HUDEP-2 (cell line): ENCODE measurements around the gene SPEM3.

Experiments used
- DNase-seq, 76 experiments: peaks; one replicate each; lab custom pipeline; 2025; ENCODE audit not compliant: unreplicated experiment in 76 of 76; lab: John Stamatoyannopoulos, UW

The SPEM3 gene

DNA sequence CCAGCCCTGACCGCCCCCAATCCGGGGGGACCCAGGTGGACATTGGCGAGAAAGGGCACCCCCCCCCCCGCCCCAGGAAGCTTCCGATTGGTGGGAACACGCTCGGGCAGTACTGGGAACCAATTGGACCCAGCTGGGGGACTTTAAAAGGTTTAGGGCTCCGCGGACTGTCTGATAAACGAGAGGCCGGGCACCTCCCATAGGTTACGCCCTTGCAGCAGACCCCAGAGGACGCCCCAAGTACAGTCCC lies 25.0 kb upstream of the SPEM3 start:
- DNase-seq = peak in 34 of 76 experiments; percentile 43 to 80 (median 65)

DNA sequence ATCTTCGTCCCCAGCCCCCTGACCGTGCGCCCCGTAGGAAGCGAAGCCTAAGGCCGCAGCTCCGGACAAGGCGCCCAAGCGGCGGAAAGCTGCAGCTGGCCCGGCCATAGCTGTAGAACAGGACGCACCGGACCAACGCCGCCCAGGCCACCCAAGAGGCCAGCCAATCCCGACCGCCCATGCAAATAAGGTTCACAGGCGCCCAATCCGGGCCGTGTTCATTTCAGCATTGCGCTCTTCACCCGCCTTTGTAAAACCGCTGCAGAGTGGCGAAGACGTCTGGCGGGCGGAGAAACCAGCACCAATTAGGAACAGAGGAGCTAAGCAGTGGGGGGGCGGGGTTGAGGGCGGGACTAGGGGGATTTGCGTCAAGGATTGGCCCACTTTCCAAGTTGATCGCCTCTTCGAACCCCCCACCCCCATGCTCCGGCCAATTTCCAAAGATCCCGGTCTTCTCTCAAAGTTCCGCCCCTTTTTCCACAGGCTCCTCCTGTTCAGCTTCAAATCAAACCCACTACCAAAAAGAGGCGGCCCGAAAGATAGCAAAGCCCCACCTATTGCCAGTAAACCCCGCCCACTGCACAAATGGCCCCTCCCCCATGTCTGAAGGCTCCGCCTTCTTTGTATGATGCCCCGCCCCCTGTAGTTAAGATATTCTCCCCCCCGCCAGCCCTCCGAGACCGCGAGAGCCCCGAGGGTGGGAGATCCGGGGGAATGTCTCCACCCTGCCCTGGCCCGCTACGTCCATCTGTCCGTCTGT lies 24.5 kb upstream of the SPEM3 start, which contains the start of gene TMEM256:
Gene TMEM256, minus strand, starts transcription at position 121 of the 760 bp plus-strand sequence. Its CDS starts 13 bp downstream, at position 108.
- peak; percentile 70 to 99 (median 95) for DNase-seq

DNA sequence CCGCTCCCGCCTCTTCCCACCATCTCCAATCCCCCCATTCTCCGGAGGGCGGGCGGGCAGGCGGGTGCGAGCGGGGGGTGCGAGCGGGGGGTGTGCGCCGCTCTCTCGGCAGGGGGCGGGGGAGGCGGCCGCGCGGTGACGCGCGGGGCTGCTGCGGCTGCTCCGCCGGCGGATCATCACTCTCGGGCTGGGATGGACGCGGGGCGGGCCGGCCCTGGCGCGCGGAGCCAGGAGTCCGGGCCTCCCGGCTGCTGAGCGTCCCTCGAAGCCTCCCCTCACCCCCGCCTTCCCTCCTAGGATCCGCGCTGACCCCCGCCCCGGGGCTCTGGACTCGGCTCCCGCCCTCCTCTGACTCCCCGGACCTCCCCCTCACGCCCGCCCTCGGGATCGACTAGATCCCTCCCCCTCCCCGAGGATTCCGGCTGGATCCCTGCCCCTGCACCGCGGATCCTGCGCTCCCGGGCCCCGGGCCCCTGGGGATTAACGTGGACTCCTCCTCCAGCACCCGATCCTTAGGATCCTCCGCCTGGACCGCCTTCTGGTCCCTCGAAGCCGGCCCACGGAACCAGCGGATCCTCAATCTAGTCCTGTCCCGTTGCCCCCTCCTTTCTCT lies 23.8 kb upstream of the SPEM3 start:
- peak in 22 of 76 experiments; percentile 20 to 74 (median 58) for DNase-seq

DNA sequence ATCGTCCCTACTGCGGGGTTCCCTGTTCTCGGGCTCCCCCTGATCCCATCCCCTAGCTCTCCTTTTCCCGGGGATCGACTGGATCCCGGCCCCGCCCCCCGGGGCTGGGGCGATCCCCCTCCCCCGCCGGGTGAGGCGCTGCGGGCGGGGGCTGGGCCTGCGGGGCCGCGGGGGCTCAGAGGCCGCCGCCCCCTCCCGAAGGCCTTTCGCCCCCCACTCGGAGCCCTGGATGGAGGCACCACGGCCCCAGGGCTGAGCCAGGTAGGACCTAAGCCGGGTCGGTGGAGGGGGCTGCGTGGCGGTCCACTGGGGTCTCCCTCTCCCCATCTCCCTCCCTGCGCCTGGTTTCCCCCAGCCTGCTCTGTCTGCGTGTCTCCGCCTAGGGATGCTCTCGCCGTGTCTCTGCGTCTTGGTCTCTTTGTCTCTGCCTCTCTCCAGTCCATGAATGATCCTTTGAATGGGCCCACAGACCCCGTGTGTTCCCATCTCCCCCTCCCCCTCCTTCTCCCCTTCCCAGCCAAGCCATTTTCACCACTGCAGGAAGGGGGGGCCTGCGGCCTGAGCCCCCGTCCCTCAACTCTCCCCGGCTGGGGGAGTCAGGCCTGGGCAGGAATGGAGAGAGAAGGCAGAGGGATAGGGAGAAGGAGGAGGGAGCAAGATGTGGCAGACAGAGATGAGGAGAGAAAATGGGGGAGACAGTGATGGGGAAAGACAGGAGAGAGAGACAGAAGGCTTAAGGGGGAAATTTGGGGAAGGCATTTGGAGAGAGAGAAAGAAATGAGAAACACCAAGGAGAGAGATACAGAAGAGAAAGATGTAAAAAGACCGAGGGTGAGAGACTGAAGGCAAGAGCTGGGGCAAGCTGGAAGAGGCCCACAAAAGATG lies 23.1 kb upstream of the SPEM3 start:
- DNase-seq = no peak

DNA sequence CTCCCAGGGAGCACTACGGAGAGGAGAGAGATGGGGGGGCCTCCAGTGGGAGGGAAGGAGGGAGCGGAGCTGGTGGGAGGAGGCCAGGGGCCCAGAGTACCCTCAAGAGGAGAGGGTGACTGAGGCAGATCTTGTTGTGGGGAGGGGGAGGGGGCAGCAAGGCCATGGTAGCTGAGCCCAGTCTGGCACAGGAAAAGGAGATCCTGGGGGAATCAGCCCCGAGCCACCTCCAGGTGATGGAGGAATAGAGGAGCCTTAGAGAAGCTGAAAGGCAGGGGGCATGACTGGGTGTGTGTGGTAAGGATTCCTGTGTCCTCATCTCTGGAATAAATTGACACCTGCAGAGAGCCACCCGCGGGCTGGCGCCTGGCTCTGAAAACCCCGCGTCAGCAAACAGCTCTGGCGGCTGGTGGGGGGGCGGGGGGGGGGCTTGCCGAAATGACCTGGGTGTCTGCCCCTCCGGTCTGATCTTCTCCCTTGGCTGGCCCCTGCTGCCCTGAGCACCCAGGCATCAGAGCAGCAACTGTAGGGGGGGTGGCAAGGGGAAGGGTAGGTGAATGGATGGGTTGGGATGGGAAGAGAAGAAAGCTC lies 22.3 kb upstream of the SPEM3 start:
- DNase-seq = no peak

DNA sequence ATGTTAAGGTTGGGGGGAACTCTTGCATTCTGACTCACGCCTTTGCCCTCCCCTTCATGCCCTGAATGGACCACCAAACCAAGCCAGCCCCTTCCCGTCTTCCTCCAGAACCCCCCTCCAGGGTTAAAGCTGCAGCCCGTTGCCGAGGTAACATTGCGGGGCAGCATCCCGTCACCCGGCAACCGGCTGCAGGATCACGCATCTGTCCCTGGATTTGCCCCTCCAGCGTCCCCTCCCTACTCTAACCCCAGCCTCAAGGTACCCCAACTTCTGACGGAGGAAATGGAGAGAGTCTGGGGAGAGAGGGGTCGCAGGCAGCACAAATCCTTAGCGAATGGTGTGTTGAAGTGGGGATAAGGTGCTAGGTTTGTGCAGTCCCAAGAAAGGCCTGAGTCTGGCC lies 21.6 kb upstream of the SPEM3 start:
- DNase-seq = no peak

DNA sequence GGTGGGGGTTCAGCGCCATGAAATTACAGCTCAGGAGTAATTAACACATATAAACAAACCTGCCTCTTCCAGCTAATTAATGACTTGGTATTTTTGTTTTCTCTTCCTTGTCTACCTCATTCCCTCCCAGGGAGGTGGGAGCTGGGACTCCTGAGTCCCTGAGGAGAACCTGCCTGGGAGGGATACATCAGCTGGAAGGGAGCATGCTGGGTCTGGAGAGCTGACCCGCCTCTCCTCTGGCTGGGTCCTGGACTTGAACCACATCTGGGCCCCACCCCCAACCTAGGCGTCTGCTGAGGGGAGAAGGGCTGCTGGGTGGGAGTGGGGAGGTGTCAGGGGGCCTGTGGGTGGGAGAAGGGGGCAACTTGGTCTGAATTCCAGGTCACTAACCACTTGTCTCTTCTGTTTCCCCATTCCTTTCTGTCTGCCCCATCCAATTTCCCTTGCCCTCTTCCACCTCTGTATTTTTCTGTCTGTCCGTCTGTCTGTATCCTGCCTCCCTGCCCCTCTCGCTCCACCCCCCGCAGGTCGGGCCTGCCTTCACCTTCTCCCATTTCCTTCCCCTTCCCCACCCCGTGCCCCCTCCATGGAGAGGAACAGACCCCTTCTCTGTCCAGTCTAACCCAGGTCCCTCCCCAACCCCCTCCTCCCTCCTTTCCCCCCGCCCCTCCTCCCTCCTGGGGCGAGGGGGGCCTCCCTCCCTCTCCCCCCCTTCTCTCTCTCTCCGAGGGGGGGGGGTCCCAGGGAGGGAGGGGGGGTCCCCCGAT lies 21.0 kb upstream of the SPEM3 start, which contains the start of gene NLGN2:
Gene NLGN2, plus strand, starts transcription at position 361 of the 767 bp plus-strand sequence. CDS start 411 bp downstream, outside the sequence.
- DNase-seq = no peak

DNA sequence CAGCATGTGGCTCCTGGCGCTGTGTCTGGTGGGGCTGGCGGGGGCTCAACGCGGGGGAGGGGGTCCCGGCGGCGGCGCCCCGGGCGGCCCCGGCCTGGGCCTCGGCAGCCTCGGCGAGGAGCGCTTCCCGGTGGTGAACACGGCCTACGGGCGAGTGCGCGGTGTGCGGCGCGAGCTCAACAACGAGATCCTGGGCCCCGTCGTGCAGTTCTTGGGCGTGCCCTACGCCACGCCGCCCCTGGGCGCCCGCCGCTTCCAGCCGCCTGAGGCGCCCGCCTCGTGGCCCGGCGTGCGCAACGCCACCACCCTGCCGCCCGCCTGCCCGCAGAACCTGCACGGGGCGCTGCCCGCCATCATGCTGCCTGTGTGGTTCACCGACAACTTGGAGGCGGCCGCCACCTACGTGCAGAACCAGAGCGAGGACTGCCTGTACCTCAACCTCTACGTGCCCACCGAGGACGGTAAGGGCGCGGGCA lies 20.4 kb upstream of the SPEM3 start:
- peak in 4 of 76 experiments; percentile 9 to 17 (median 13) for DNase-seq

DNA sequence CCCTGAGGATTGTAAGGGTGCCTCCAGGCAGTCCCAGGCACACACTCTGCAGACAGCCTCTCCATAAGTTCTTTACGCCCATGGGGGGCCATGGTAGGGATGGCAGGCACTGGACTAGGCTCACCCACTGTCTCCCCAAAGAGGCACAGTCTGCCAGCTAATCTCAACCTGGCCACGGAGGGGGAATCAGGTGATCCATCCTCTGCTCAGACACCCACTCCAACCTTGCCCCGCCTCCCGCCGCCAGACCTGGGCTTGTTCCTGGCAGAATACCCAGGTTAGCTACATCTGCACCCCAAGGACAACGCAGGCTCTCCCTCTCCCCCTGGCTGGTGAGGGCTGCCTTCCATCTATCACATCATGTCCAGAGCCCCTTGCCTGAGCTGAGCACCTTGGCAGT lies 19.8 kb upstream of the SPEM3 start:
- DNase-seq = no peak

DNA sequence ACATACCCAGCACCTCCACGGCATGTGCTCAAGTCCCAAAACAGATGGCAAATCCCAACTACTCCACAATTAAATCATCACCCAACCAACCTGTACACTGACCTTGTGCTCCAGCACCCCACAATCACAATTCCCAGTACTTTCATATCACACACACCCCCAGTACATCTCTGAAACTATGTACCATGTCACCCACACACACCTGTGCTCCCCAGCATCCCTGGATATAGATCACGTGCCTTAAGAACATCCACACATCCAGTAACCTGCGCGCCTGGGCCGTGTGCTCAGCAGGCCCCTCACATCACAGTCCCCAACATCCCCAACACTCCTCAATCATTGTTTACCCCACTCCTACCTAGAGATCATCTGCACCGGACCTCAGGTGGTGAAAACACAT lies 18.9 kb upstream of the SPEM3 start:
- DNase-seq = no peak

DNA sequence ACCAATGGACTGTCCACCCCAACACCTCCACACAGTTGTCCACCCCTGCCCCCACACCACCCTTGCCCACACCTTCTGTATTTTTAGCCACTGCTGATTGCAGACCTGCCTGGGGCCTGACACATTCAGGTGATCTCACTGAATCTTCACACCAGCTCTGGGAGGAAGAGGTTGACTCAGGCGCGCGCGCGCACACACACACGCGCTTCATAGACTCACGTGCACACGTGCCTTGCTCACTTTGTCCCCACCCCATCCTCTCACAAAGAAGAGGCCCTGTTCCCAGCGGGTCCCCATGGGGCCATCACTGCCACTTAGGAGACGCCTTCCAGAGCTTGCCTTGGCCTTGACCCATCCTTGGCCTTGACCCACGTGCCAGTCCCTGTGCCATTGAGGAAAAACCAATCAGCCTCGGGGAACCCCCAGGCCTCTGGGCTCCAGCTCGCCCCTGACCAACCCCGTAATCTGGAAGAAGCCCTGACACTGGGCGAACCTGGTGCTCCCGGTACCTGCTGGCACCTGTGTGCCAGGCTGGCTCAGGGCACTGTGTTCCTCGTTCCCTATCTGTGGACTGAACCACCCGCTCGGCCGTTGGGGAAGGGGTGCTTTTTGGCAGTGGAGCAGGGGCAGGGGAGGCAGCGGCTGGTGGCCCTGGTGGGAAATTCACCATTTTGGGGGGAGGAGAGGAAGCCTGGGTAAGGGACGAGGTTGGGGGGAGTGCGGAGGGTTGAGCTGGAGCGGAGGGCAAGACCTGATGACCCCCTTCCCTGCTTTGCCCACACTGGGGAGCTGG lies 17.8 kb upstream of the SPEM3 start:
- DNase-seq = no peak

DNA sequence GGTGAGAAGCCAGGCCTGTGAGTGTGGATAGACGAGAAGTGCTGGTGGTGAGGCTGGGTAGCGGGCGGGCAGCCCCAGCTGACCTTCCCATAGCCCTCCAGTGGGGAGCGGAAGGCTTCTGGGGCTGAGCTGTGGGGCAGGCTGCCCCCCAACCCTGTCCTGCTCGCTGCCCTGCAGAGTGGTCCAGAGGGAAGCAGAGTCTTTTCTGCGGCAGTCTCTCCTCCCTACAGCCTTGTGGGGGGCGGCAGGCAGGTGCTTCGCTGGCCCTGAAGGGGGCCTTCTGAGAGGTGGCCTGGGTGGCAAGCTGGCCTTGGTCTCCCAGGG lies 17.3 kb upstream of the SPEM3 start:
- DNase-seq = no peak

DNA sequence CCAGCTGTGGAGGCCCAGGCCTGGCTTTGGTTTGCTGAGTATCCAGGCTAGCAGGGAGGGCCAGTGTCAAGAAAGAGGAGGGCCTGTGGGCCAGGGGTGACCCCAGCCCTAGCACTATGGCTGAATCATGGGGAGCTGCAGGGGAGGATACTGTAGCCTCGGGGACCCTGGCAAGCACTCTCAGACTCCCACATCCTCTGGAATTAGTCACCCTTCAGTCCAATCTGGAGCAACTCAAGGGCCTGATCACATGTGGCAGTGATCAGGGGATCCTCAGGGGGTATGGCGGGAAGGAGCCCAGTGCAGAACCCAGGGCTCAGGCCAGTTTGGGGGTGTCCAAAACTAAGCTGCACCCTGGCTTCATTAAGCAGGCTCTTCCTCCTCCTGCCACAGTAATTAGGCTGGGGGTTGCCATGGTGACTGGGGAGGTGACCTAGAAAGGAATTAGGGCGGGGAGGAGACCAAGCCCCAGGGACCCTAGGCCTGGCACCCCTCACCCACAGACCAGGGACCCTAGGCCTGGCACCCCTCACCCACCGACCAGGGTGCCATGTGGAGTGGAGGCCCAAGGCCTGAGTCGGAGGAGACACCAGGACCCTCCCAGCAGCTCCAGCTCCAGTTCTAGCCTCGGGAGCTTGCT lies 15.2 kb upstream of the SPEM3 start:
- DNase-seq = no peak

DNA sequence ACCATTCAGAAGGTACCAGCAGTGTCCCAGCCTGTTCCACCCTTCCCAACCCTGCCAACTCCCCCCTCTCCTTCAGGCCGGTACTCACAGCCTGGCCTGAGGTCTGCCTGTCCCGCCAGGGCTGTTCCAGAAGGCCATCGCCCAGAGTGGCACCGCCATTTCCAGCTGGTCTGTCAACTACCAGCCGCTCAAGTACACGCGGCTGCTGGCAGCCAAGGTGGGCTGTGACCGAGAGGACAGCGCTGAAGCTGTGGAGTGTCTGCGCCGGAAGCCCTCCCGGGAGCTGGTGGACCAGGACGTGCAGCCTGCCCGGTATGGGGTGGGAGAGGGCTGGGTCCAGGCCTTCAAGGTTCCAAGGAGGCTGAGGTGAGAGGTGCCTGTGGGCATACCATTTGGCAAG lies 13.8 kb upstream of the SPEM3 start:
- no peak for DNase-seq

DNA sequence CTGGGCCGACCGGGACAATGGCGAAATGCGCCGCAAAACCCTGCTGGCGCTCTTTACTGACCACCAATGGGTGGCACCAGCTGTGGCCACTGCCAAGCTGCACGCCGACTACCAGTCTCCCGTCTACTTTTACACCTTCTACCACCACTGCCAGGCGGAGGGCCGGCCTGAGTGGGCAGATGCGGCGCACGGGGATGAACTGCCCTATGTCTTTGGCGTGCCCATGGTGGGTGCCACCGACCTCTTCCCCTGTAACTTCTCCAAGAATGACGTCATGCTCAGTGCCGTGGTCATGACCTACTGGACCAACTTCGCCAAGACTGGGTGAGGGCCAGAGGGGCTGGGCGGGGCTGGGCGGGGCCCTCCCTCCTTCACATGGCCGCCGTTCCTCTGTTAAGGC lies 12.9 kb upstream of the SPEM3 start:
- DNase-seq = no peak

DNA sequence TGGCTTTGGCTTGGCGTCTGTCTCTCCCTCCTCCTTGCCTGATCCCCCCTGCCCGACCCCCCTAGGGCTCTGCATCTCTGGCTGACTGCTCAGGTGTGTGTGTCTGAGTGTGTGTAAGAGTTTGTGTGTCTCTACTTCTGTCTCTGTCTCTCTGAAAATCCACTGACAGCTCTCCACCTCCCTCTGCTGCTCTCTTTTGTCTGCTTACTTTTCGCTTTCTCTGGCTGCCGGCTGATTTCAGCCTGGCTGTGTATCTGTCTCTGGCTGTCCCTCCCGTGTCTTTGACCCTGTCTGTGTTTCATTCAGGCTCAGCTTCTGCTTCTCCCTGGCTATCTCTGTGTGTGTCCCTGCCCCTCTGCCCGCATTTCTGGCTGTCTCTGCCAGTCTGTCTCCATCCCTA lies 12.3 kb upstream of the SPEM3 start:
- DNase-seq = peak in 2 of 76 experiments; percentile 2 to 5

DNA sequence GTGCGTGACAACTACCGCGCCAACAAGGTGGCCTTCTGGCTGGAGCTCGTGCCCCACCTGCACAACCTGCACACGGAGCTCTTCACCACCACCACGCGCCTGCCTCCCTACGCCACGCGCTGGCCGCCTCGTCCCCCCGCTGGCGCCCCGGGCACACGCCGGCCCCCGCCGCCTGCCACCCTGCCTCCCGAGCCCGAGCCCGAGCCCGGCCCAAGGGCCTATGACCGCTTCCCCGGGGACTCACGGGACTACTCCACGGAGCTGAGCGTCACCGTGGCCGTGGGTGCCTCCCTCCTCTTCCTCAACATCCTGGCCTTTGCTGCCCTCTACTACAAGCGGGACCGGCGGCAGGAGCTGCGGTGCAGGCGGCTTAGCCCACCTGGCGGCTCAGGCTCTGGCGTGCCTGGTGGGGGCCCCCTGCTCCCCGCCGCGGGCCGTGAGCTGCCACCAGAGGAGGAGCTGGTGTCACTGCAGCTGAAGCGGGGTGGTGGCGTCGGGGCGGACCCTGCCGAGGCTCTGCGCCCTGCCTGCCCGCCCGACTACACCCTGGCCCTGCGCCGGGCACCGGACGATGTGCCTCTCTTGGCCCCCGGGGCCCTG lies 11.5 kb upstream of the SPEM3 start:
- DNase-seq = no peak

DNA sequence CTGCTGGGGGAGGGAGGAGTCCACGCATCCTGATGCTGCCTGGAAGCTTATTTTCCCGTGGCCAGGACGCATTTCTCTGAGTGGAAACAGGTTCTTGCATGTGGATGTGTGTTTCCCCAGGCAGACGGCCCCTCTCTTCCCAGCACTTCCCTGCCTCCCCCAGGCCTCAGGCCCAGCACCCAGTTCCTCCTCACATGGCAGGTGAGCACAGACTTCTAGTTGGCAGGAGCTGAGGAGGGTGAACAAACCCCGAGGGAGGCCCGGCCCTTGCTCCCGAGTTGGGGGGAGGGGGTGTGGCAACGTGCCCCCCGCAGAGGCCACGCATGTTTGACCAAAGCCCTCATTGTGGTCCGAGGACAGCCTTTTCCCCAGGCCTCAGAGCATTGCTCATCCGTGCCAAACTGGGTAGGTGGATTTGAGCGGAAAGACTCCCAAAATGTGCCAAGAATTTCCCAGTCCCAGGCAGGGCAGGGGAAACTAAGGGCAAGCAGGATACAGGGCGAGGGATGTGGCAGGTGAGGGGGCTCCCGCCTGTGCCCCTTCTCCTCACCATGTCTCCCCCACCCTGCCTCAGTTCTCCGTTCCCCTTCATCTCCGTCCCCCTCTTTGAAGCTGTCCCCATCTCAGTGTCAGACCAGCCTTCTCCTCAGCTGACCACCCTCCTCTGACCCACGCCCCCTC lies 10.0 kb upstream of the SPEM3 start:
- DNase-seq = no peak
